Measurements from ENCODE around the gene UGT1A8.

DNA sequence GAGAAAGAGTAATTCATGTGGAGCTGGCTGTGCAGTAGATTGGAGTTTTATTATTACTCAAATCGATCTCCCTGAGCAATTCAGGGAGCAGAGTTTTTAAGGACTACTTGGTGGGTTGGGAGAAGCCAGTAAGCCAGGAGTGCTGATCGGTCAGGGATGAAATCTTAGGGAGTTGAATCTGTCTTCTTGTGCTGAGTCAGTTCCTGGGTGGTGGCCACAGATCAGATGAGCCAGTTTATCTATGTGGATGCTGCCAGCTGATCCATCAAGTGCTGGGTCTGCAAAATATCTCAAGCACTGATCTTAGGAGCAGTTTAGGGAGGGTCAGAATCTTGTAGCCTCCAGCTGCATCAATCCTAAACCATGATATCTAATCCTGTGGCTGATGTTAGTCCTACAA is 17.0 kb upstream of the UGT1A8 start:
- TF ChIP-seq, protein P1, sequence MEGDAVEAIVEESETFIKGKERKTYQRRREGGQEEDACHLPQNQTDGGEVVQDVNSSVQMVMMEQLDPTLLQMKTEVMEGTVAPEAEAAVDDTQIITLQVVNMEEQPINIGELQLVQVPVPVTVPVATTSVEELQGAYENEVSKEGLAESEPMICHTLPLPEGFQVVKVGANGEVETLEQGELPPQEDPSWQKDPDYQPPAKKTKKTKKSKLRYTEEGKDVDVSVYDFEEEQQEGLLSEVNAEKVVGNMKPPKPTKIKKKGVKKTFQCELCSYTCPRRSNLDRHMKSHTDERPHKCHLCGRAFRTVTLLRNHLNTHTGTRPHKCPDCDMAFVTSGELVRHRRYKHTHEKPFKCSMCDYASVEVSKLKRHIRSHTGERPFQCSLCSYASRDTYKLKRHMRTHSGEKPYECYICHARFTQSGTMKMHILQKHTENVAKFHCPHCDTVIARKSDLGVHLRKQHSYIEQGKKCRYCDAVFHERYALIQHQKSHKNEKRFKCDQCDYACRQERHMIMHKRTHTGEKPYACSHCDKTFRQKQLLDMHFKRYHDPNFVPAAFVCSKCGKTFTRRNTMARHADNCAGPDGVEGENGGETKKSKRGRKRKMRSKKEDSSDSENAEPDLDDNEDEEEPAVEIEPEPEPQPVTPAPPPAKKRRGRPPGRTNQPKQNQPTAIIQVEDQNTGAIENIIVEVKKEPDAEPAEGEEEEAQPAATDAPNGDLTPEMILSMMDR (IDR thresholded peaks at IDR 0.05 in 8 of 11, conservative IDR thresholded peaks at IDR 0.05 in 3 of 11) = no peak
- TF ChIP-seq POLR2AphosphoS5 (IDR thresholded peaks at IDR 0.05) (no peak), POLR2A (IDR thresholded peaks at IDR 0.05) (no peak)

Measured in spleen (tissue), 7 donors.